Fibroblast of skin of left quadriceps (primary cell): ENCODE data around the gene SNAPIN.
"Not testable (repeated sequence)": the region's sequence is repeated elsewhere in the genome, so short reads cannot be mapped to it uniquely, and the experiment has no call there.

Experiments used
- DNase-seq, 2 experiments: peaks; one replicate each; pipeline ENCODE4 v3.0.0-alpha.2; 2013; ENCODE audit warnings: low read depth in 2 of 2

The SNAPIN gene

DNA sequence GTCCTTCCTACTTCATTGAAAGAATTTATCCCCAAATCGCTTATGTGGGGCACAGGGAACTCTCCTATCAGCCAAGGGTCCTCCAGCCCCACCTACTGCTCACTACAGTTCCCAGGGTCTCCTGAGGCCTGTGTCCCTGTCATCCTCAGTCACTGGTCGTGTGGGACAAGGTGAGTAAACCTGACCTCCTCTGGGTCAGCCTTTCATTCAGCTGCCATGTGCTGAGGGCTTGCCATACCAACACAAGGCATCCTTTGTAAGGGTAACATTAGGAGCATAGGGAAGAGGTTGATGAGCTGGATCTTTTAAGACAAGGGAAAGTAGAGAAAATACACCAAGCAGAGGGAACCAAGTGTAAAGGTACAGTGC, 11.2 kb upstream of the SNAPIN start:
- DNase-seq, result no peak

GRCh38 chr1:153648000-153648643, 10.4 kb upstream of the SNAPIN start:
- DNase-seq, result no peak

GRCh38 chr1:153649137-153649862, 9.2 kb upstream of the SNAPIN start:
- DNase-seq, result no peak

GRCh38 chr1:153649863-153650235, 8.7 kb upstream of the SNAPIN start:
- DNase-seq, result no peak

GRCh38 chr1:153651771-153652170, 6.7 kb upstream of the SNAPIN start:
- no peak for DNase-seq

DNA sequence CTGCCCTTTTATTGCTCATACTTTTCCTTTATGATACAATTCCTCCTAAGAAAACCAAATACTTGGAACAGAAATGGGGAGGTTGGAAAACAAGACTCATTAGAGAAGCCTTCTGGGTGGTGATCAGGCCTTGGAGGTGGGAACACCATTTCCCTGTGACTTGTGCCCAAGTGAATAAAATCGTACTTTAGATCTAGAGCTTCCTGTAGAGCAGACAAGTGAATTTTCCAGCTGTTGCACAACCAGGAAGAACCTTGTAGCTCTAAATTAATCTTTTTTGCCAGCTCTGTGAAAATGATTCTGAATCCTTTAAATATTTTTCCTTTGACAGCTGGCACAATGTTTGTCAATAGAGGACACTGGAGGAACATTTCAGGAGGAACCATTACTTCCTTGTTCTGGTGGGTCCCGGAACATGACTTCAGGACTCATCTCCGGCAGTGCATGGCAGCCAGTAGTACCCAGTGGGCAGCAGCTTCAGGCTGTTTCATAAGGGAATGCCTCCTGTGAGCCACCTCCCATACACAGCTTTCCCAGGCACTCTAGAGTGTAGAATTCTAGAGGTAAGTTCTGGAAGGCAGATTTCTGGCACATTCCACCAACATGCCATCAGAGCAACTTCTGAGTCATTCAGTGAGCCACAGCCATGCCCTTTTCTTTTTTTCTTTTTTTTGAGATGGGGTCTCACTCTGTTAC, 5.5 kb upstream of the SNAPIN start:
- no peak for DNase-seq

- no peak for DNase-seq
Observed at GRCh38 chr1:153655333-153655732, 3.2 kb upstream of the SNAPIN start.

GRCh38 chr1:153659175-153659534, 652 bp downstream of the SNAPIN start:
- no peak for DNase-seq

- DNase-seq, result no peak
Observed at GRCh38 chr1:153659656-153660055, 1.2 kb downstream of the SNAPIN start.

GRCh38 chr1:153661111-153661708, 2.7 kb downstream of the SNAPIN start:
- DNase-seq, result no peak

DNA sequence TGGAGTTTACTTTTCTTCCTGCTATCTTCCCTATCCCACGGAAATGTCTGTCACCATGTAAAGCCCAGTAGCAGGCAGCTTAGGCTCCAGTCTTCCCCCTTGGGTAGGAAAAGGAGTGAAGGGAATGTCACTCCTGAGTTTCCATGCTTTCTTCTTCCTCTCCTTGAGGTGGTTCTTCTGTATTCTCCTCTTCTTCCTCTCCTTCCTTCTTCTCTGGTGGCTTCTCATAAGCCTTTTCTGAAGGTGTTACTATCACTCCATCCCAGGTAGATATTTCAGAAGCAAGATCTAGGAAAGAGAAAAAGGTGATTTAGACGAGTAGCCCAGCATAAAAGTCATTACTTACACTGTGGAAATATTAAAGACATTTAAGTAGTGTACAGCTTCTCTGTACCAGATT, 3.8 kb downstream of the SNAPIN start:
- no peak for DNase-seq

DNA sequence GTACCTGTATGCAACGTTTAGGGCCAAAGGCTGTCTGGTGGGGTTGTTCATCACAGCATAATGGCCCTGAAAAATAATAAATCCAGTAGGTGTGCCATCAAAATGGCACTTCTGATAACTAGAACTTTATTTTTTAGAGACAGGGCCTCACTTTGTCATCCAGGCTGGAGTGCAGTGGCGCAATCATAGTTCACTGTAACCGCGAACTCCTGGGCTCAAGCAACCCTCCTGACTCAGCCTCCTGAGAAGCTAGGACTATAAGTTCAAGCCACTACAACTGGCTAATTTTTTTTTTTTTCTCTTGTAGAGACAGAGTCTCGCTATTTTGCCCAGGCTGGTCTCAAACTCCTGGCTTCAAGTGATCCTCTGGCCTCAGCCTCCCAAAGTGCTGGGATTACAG, 4.7 kb downstream of the SNAPIN start:
- no peak for DNase-seq

GRCh38 chr1:153667439-153667838, 8.9 kb downstream of the SNAPIN start:
- DNase-seq, result no peak

DNA sequence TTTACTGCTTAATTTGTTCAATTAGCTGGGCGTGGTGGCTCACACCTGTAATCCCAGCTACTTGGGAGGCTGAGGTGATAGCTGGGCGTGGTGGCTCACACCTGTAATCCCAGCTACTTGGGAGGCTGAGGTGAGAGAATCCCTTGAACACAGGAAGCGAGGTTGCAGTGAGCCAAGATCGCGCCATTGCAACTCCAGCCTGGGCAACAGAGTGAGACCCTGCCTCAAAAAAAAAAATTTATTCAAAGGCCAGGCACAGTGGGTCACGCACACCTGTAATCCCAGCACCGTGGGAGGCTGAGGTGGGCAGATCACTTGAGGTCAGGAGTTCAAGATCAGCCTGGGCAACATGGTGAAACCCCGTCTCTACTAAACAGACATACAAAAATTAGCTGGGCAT, 10.2 kb downstream of the SNAPIN start:
- DNase-seq, result not testable (repeated sequence)

DNA sequence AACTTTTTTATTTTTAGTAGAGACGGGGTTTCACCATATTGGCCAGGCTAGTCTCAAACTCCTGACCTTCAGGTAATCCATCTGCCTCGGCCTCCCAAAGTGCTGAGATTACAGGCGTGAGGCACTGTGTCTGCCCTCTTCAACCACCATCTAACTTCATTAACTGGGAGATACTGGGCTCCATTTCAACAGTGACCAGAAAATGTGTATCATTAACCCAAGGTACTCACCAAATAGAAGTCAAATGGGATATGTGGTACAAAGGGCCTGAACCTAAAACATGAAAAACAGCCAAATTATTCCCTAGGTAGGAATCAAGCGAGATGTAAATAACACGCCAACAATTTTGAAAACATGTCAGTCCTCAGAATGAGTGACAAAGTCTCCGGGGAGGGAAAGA, 11.1 kb downstream of the SNAPIN start:
- DNase-seq, result no peak

DNA sequence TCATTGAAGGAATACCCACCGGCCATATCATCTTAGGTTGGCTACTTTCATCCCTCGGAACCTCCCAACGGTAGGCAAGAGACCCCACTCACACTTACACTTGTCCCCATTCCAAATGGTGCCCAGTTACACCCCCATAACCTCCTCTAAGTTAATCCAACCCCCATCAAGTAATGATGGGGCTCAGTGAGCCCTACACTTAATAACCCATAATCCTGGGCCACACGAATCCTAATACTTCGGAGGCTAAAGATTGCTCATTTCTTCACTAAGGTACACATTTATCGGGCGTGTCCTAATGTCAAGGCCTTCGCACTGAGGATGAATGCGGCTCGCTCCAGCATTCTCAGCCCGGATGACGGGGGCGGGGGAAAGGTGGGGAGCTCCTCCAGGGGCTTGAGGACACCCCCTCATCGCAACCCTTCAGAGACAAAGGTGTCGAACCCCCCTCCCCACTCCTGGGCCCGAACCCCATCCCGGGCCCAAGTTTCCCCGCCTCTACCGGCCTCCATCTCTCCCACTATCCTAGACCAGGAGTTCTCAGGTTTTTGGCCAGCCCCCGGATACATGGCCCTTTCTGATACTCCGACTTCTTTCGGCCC, 11.9 kb downstream of the SNAPIN start:
- DNase-seq, result no peak

DNA sequence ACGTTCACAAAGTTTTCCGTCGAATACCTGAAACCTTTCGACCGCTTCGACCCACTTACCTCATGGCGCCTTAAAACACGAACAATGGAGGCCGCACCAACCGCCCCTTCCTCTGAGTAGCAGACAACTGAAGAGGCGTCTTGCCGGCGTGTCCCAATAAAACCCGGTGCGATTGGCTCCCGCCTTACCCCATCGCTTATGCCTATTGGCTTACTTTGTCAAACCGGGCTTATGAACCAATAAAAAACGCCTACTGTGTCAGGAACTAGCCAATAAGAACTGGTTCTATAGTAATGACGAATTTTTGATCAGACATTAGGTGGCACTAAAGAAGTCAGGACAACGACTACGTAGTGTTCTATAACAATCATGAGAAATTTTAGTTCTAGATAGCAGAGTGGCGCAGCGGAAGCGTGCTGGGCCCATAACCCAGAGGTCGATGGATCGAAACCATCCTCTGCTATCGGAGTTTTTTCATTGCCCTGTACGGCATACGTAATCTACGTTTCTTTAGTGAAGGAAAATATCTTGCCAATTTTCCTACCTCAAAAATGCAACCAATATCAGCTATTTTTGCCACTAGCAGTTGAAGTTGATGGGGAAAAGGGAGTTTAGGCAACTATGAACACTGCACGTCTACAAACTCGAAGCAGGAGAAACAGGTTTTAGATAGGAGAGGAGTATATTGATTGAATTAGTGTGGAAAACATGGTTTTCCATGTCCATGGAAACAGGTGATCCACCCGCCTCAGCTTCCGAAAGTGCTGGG, 12.5 kb downstream of the SNAPIN start, which contains the start of gene ILF2:
TSS of gene ILF2 (minus strand) at position 135 of the 769 bp plus-strand sequence. CDS start at position 64, 71 bp downstream.
- peak; percentile 100 for DNase-seq

DNA sequence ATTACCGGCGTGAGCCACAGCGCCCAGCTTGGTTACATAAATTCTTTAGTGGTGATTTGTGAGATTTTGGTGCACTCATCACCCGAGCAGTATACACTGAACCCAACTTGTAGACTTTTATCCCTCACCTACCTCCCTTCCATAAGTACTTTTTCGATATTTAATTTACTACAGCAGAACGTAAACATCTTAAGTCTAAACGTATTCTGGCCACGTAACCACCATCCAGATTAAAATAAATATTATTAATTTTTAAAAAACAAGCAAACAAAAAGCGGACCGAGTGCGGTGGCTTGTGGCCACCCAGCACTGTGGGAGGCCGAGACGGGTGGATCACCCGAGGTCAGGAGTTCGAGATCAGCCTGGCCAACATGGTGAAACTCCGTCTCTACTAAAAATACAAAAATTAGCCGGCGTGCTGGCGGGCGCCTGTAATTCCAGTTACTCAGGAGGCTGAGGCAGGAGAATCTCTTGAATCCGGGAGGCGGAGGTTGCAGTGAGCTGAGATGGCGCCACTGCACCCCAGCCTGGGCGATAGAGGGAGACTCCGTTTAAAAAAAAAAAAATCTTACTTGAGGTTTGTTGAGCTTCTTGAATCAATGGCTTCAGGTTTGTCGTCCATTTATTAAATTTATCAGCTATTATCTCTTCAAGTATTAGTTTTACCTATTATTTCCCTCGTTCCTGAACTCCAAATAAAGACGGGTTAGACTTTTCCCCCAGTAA, 13.3 kb downstream of the SNAPIN start:
- DNase-seq, result not testable (repeated sequence)

DNA sequence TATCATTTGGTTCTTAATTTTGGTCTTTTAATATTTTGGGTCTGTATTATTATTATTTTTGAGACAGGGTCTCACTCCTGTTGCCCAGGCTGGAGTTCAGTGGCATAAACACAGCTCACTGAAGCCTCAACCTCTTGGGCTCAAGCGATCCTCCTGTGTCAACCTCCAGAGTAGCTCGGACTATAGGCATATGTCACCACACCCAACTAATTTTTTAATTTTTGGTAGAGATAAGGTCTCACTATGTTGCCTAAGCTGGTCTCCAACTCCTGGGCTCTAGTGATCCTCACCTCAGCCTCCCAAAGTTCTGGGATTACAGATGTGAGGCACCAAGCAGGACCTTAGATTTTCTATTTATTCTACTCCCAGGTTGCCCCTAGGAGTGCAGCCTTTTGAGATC, 15.0 kb downstream of the SNAPIN start:
- DNase-seq, result no peak

GRCh38 chr1:153677718-153678518, 19.4 kb downstream of the SNAPIN start:
- DNase-seq, result no peak
